ENCODE results near the gene ABCB8. TPM values are rescaled to one million over a fixed set of nuclear protein-coding genes. Genes with fewer than 3 reads are reported as not detected.

ABCB8 gene
- total and polyA plus RNA-seq, 9 of the 15 experiments (the other 6 are each of a cell fraction or from before 2014, with no cell fraction given), result 7.6 to 106 (median 36.3) TPM

- TF ChIP-seq TCF15 (CRISPR knock-in tag; IDR thresholded peaks at IDR 0.05) (no peak), SIN3A (IDR thresholded peaks at IDR 0.05; ENCODE audit: borderline replicate concordance in 2 of 2, control insufficient read depth in 1 of 2, low read depth in 2 of 2, low read length in 2 of 2) (no peak), KAT2B (IDR thresholded peaks at IDR 0.05; ENCODE audit: low read depth, low read length) (no peak), EGR1 (conservative IDR thresholded peaks at IDR 0.05) (0 out of 2 replicates have a peak, but pooled peaks have one; percentile 28), ZKSCAN1 (IDR thresholded peaks at IDR 0.05; ENCODE audit: low read depth, low read length) (0 out of 2 replicates have a peak, but pooled peaks have one; percentile 10), ZFX (CRISPR knock-in tag; IDR thresholded peaks at IDR 0.05) (no peak), LARP7 (IDR thresholded peaks at IDR 0.05) (peak; percentile 60; the same call in 1 of the 2 replicates), ZNF589 (CRISPR knock-in tag; IDR thresholded peaks at IDR 0.05; ENCODE audit: low read depth) (no peak), MTA1 (IDR thresholded peaks at IDR 0.05; ENCODE audit: borderline replicate concordance) (0 out of 2 replicates have a peak, but pooled peaks have one; percentile 34), SUPT5H (IDR thresholded peaks at IDR 0.05) (0 out of 2 replicates have a peak, but pooled peaks have one; percentile 23), RAD21 (CRISPR knock-in tag; conservative IDR thresholded peaks at IDR 0.05 in 1 of 2, IDR thresholded peaks at IDR 0.05 in 1 of 2) (peak in 1 of 2 experiments; percentile 49; a peak in 2 of 4 replicates), RFX5 (IDR thresholded peaks at IDR 0.05; ENCODE audit: low read depth, low read length) (no peak), STAT5B (CRISPR knock-in tag; IDR thresholded peaks at IDR 0.05) (no peak), TCF7L2 (IDR thresholded peaks at IDR 0.05; ENCODE audit: low read depth, low read length) (no peak), MEF2D (tag; conservative IDR thresholded peaks at IDR 0.05; ENCODE audit: low read depth) (no peak), TRIM24 (IDR thresholded peaks at IDR 0.05) (no peak), CHD4 (IDR thresholded peaks at IDR 0.05; ENCODE audit: insufficient read depth, insufficient replicate concordance, low read depth, low read length, poor library complexity, severe bottlenecking) (no peak), ZZZ3 (IDR thresholded peaks at IDR 0.05) (no peak), KLF6 (CRISPR knock-in tag; IDR thresholded peaks at IDR 0.05; ENCODE audit: borderline replicate concordance) (no peak), SP2 (IDR thresholded peaks at IDR 0.05; ENCODE audit: extremely low read depth, low read depth, low read length, poor library complexity, severe bottlenecking) (no peak), RBM34 (IDR thresholded peaks at IDR 0.05; ENCODE audit: borderline replicate concordance, insufficient read depth, low read length) (no peak)
- TF ChIP-seq, protein P1, sequence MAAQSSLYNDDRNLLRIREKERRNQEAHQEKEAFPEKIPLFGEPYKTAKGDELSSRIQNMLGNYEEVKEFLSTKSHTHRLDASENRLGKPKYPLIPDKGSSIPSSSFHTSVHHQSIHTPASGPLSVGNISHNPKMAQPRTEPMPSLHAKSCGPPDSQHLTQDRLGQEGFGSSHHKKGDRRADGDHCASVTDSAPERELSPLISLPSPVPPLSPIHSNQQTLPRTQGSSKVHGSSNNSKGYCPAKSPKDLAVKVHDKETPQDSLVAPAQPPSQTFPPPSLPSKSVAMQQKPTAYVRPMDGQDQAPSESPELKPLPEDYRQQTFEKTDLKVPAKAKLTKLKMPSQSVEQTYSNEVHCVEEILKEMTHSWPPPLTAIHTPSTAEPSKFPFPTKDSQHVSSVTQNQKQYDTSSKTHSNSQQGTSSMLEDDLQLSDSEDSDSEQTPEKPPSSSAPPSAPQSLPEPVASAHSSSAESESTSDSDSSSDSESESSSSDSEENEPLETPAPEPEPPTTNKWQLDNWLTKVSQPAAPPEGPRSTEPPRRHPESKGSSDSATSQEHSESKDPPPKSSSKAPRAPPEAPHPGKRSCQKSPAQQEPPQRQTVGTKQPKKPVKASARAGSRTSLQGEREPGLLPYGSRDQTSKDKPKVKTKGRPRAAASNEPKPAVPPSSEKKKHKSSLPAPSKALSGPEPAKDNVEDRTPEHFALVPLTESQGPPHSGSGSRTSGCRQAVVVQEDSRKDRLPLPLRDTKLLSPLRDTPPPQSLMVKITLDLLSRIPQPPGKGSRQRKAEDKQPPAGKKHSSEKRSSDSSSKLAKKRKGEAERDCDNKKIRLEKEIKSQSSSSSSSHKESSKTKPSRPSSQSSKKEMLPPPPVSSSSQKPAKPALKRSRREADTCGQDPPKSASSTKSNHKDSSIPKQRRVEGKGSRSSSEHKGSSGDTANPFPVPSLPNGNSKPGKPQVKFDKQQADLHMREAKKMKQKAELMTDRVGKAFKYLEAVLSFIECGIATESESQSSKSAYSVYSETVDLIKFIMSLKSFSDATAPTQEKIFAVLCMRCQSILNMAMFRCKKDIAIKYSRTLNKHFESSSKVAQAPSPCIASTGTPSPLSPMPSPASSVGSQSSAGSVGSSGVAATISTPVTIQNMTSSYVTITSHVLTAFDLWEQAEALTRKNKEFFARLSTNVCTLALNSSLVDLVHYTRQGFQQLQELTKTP (IDR thresholded peaks at IDR 0.05; ENCODE audit: low read depth in 1 of 2, partially characterized antibody in 2 of 2), result no peak
These were observed 28.6 kb downstream of the ABCB8 start (continued) for GRCh38 chr7:151056666-151057505.

All from K562 (cell line).